ENCODE measurements around the gene CA12.

Gene CA12

DNA sequence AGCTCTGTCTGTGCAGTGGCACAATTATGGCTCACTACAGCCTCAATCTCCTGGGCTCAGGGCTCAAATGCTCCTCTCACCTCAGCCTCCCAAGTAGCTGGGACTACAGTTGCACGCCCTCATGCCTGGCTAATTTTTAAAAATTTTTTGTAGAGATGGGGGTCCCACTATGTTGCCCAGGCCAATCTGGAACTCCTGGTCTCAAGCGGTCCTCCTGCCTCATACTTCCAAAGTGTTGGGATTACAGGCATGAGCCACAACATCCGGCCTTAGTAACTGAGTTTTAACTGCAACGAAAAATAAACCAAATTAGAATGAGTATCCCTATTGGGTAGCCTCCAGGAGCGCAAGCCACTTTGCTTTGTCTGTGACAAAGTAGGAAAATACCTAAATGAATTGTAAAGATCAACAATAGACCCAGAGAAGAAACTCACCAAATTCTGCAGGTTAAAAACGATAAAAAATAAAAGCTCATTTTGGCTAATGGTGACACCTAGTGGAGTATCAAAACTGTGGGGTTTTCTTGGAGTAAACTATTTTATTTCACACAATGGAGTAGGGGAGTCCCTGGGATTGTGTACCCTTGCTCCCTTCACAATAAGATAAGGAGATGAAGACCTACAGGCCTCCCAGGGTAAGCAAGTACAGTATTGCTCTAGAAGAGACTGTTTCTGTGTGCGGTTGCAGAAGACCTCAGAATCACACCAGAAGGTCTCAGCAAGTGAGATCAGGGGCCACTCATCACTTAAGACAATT lies 21.0 kb upstream of the CA12 start:
- no peaks in the 10 kb centered on the region for H3K27me3 ChIP-seq (ENCODE audit: control insufficient read depth, insufficient read depth, low read length)
- TF ChIP-seq, protein P1, sequence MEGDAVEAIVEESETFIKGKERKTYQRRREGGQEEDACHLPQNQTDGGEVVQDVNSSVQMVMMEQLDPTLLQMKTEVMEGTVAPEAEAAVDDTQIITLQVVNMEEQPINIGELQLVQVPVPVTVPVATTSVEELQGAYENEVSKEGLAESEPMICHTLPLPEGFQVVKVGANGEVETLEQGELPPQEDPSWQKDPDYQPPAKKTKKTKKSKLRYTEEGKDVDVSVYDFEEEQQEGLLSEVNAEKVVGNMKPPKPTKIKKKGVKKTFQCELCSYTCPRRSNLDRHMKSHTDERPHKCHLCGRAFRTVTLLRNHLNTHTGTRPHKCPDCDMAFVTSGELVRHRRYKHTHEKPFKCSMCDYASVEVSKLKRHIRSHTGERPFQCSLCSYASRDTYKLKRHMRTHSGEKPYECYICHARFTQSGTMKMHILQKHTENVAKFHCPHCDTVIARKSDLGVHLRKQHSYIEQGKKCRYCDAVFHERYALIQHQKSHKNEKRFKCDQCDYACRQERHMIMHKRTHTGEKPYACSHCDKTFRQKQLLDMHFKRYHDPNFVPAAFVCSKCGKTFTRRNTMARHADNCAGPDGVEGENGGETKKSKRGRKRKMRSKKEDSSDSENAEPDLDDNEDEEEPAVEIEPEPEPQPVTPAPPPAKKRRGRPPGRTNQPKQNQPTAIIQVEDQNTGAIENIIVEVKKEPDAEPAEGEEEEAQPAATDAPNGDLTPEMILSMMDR (IDR thresholded peaks at IDR 0.05) = peak; percentile 50
- H3K79me2 ChIP-seq = no peaks in the 10 kb centered on the region
- H3K9me3 ChIP-seq (ENCODE audit: control insufficient read depth, low read length) = no peaks in the 10 kb centered on the region
- no peak overlapping the region for H3K4me2 ChIP-seq (ENCODE audit: low read length)
- H3K4me3 ChIP-seq (ENCODE audit: low read depth, low read length) = no peak overlapping the region
- no peaks in the 10 kb centered on the region for H3K4me1 ChIP-seq
- H3K27ac ChIP-seq = no peak overlapping the region
- H2AFZ ChIP-seq = no peak overlapping the region
- H3K36me3 ChIP-seq (ENCODE audit: control insufficient read depth, insufficient read depth, low read length) = no peaks in the 10 kb centered on the region
- no peak overlapping the region for H3K9ac ChIP-seq

DNA sequence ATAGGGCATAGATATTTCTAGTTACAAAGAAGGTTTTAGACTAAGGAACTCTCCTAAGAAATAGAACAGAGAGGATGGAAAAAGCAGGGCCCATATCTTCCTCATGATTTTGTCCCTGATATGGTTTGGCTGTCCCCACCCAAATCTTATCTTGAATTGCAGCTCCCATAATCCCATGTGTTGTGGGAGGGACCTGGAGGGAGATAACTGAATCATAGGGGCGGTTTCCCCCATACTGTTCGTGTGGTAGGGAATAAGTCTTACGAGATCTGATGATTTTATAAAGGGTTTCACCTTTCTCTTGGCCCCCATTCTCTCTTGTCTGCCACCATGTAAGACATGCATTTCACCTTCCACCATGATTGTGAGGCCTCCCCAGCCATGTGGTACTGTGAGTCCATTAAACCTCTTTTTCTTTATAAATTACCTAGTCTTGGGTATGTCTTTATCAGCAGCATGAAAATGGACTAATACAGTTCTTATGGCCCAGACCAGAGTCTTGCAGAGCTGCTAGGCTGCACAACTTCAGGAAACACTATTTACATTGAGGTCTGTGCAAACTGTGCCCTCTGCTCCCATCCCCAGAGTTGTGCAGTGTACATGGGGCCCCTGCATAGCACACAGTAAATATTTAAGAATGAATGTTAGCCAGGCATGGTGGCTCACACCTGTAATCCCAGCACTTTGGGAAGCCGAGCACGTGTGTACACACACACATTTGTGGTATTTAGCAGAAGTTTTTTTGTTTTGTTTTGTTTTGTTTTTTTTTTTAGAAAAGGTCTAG lies 20.3 kb upstream of the CA12 start:
- H3K36me3 ChIP-seq (ENCODE audit: control insufficient read depth, insufficient read depth, low read length) = no peaks in the 10 kb centered on the region
- no peak overlapping the region for H2AFZ ChIP-seq
- H3K4me3 ChIP-seq (ENCODE audit: low read depth, low read length) = no peak overlapping the region
- no peaks in the 10 kb centered on the region for H3K9me3 ChIP-seq (ENCODE audit: control insufficient read depth, low read length)
- H3K4me2 ChIP-seq (ENCODE audit: low read length) = no peak overlapping the region
- no peaks in the 10 kb centered on the region for H3K4me1 ChIP-seq
- H3K9ac ChIP-seq = no peak overlapping the region
- no peaks in the 10 kb centered on the region for H3K27me3 ChIP-seq (ENCODE audit: control insufficient read depth, insufficient read depth, low read length)
- H3K27ac ChIP-seq = no peak overlapping the region
- TF ChIP-seq, protein P1 (IDR thresholded peaks at IDR 0.05) = no peak
- no peaks in the 10 kb centered on the region for H3K79me2 ChIP-seq

DNA sequence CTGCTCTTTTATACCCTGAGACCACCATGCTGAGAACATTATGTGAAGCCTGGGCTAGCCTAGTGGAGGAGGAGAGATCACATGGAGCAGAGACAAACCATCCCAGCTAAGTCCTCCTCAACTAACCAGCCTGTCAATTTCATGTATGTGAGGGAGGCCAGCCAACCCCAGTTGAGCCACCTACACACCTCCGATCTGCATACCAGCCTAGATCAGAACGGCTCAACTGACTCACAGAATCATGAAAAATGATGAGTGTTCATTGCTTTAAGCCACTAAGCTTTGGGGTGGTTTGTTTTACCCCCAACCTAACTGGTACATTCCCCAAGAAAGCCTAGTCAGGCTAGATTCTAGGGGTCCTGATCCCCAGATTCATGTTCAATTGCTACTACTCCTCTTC lies 19.4 kb upstream of the CA12 start:
- no peak overlapping the region for H3K4me2 ChIP-seq (ENCODE audit: low read length)

DNA sequence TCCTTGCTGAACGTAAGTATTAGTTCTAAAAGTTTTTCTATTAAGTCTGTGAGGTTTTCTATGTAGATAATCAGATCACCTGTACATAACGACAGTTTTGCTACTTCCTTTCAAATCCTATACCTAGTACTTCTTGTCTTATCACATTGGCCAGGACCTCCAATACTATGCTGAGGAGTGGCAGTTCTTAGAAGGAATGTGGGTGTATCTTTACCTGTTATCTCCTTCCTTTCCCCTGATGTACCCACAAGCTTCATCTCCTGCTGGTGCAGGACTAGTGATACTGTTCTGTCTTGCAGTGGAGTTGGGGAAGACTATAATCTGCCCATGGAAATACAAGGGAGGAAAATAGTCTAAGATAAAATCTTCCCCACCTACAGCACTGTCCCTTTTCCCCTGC lies 16.8 kb upstream of the CA12 start:
- no peaks in the 10 kb centered on the region for H3K79me2 ChIP-seq
- no peak overlapping the region for H2AFZ ChIP-seq
- no peak overlapping the region for H3K4me2 ChIP-seq (ENCODE audit: low read length)
- H3K4me3 ChIP-seq (ENCODE audit: low read depth, low read length) = no peak overlapping the region
- H3K9me3 ChIP-seq (ENCODE audit: control insufficient read depth, low read length) = no peaks in the 10 kb centered on the region
- no peaks in the 10 kb centered on the region for H3K36me3 ChIP-seq (ENCODE audit: control insufficient read depth, insufficient read depth, low read length)
- H3K4me1 ChIP-seq = no peaks in the 10 kb centered on the region
- TF ChIP-seq, protein P1 (IDR thresholded peaks at IDR 0.05) = no peak
- H3K9ac ChIP-seq = no peak overlapping the region
- no peak overlapping the region for H3K27ac ChIP-seq
- H3K27me3 ChIP-seq (ENCODE audit: control insufficient read depth, insufficient read depth, low read length) = no peaks in the 10 kb centered on the region

More for the DNA sequence above, 19.4 kb upstream of the CA12 start:
- H3K27me3 ChIP-seq (ENCODE audit: control insufficient read depth, insufficient read depth, low read length) = no peaks in the 10 kb centered on the region
- H3K4me1 ChIP-seq = no peaks in the 10 kb centered on the region
- no peaks in the 10 kb centered on the region for H3K79me2 ChIP-seq
- no peaks in the 10 kb centered on the region for H3K36me3 ChIP-seq (ENCODE audit: control insufficient read depth, insufficient read depth, low read length)
- no peak overlapping the region for H2AFZ ChIP-seq
- no peak overlapping the region for H3K4me3 ChIP-seq (ENCODE audit: low read depth, low read length)
- no peaks in the 10 kb centered on the region for H3K9me3 ChIP-seq (ENCODE audit: control insufficient read depth, low read length)
- no peak overlapping the region for H3K9ac ChIP-seq
- TF ChIP-seq, protein P1 (IDR thresholded peaks at IDR 0.05) = no peak
- no peak overlapping the region for H3K27ac ChIP-seq
